HEK293 (cell line): ENCODE data around the gene DDI1.

Source experiments
- CTCF ChIA-PET: fragments of 350-600 bp; formaldehyde crosslinking; extraction: SDS; loops from one replicate; lab custom pipeline; 2021; ENCODE audit warnings: antibody characterized with exemption; lab: Yijun Ruan, JAX
- POLR2A ChIA-PET: fragments of 300-600 bp; formaldehyde crosslinking; extraction: SDS; loops from one replicate; lab custom pipeline; 2020; ENCODE audit warnings: antibody characterized with exemption, inconsistent platforms; lab: Yijun Ruan, JAX
- H3K27ac ChIP-seq: fragments of 200-500 bp; sonication (Bioruptor generic); 2 replicates; pipeline ENCODE4 v1.5.1; 2014; ENCODE audit warnings: low read depth, low read length, control low read depth, inconsistent platforms; ENCODE audit errors: extremely low read depth
- H3K36me3 ChIP-seq, 2 experiments: fragments of 200-500 bp in 1 of 2; sonication (Bioruptor generic) in 1 of 2; 1 replicate in 1 of 2; 2 replicates in 1 of 2; pipeline ENCODE4 v1.5.1; 2014 to 2017; ENCODE audit warnings: inconsistent platforms in 2 of 2, low read length in 2 of 2; ENCODE audit not compliant: control insufficient read depth in 2 of 2, insufficient read depth in 1 of 2
- H3K4me1 ChIP-seq: fragments of 200-500 bp; sonication (Bioruptor generic); 2 replicates; pipeline ENCODE4 v1.5.1; 2014; ENCODE audit warnings: mild to moderate bottlenecking, low read length, inconsistent platforms; ENCODE audit not compliant: control insufficient read depth, insufficient read depth
- H3K4me3 ChIP-seq: 2 replicates; pipeline ENCODE4 v1.5.1; 2011; ENCODE audit warnings: low read depth, mild to moderate bottlenecking, control low read depth, low read length, moderate library complexity
- H3K9me3 ChIP-seq: fragments of 200-500 bp; sonication (Bioruptor generic); 2 replicates; pipeline ENCODE4 v1.5.1; 2014; ENCODE audit warnings: low read depth, low read length, inconsistent platforms; ENCODE audit not compliant: control insufficient read depth, insufficient read depth
- AEBP2 ChIP-seq: fragments of 450-650 bp; formaldehyde crosslinking; IDR thresholded peaks from 2 replicates; pipeline ENCODE4 v1.5.1; 2016; ENCODE audit warnings: missing biosample characterization, missing genetic modification characterization, borderline replicate concordance
- BCL11A ChIP-seq: fragments of 450-650 bp; formaldehyde crosslinking; IDR thresholded peaks from 2 replicates; pipeline ENCODE4 v1.5.1; 2016; ENCODE audit warnings: low read depth, missing biosample characterization, missing genetic modification characterization
- HOXC10 ChIP-seq: sonication (generic); formaldehyde crosslinking; IDR thresholded peaks from 2 replicates; pipeline ENCODE4 v1.8.1; 2023; ENCODE audit warnings: mild to moderate bottlenecking, missing genetic modification reagents
- INSM2 ChIP-seq: fragments of 450-650 bp; formaldehyde crosslinking; IDR thresholded peaks from 2 replicates; pipeline ENCODE4 v1.5.1; 2016; ENCODE audit warnings: missing biosample characterization, missing genetic modification characterization
- KLF7 ChIP-seq: fragments of 450-650 bp; formaldehyde crosslinking; IDR thresholded peaks from 2 replicates; pipeline ENCODE4 v1.5.1; 2016; ENCODE audit warnings: missing biosample characterization, missing genetic modification characterization, borderline replicate concordance
- PRDM6 ChIP-seq: fragments of 450-650 bp; formaldehyde crosslinking; IDR thresholded peaks from 2 replicates; pipeline ENCODE4 v1.5.1; 2017; ENCODE audit warnings: missing biosample characterization, missing genetic modification characterization
- ZBTB10 ChIP-seq: fragments of 450-650 bp; formaldehyde crosslinking; IDR thresholded peaks from 2 replicates; pipeline ENCODE4 v1.5.1; 2016; ENCODE audit warnings: missing biosample characterization, missing genetic modification characterization
- ZBTB49 ChIP-seq: fragments of 450-650 bp; formaldehyde crosslinking; IDR thresholded peaks from 2 replicates; pipeline ENCODE4 v1.5.1; 2016; ENCODE audit warnings: missing biosample characterization, missing genetic modification characterization, low read depth
- ZFHX2 ChIP-seq: fragments of 450-650 bp; formaldehyde crosslinking; conservative IDR thresholded peaks from 2 replicates; pipeline ENCODE4 v1.5.1; 2016; ENCODE audit warnings: missing biosample characterization, missing genetic modification characterization
- ZNF175 ChIP-seq: fragments of 450-650 bp; formaldehyde crosslinking; IDR thresholded peaks from 2 replicates; pipeline ENCODE4 v1.5.1; 2016; ENCODE audit warnings: missing biosample characterization, missing genetic modification characterization
- ZNF184 ChIP-seq: fragments of 450-650 bp; IDR thresholded peaks from 2 replicates; pipeline ENCODE4 v1.5.1; 2018; ENCODE audit warnings: missing biosample characterization, mild to moderate bottlenecking, missing genetic modification characterization
- ZNF211 ChIP-seq: fragments of 450-650 bp; formaldehyde crosslinking; IDR thresholded peaks from 2 replicates; pipeline ENCODE4 v1.5.1; 2016; ENCODE audit warnings: low read depth, missing biosample characterization, missing genetic modification characterization
- ZNF214 ChIP-seq: fragments of 450-650 bp; formaldehyde crosslinking; IDR thresholded peaks from 2 replicates; pipeline ENCODE4 v1.5.1; 2017; ENCODE audit warnings: missing biosample characterization, mild to moderate bottlenecking, missing genetic modification characterization, borderline replicate concordance
- ZNF24 ChIP-seq: fragments of 450-650 bp; formaldehyde crosslinking; IDR thresholded peaks from 2 replicates; pipeline ENCODE4 v1.5.1; 2016; ENCODE audit warnings: missing biosample characterization, missing genetic modification characterization
- ZNF26 ChIP-seq: fragments of 450-650 bp; formaldehyde crosslinking; IDR thresholded peaks from 2 replicates; pipeline ENCODE4 v1.5.1; 2016; ENCODE audit warnings: missing biosample characterization, missing genetic modification characterization
- ZNF311 ChIP-seq: fragments of 450-650 bp; formaldehyde crosslinking; IDR thresholded peaks from 2 replicates; pipeline ENCODE4 v1.5.1; 2017; ENCODE audit warnings: missing biosample characterization, missing genetic modification characterization, borderline replicate concordance
- ZNF324 ChIP-seq: fragments of 450-650 bp; formaldehyde crosslinking; IDR thresholded peaks from 2 replicates; pipeline ENCODE4 v1.5.1; 2016; ENCODE audit warnings: missing biosample characterization, missing genetic modification characterization
- ZNF426 ChIP-seq: fragments of 450-650 bp; formaldehyde crosslinking; IDR thresholded peaks from 2 replicates; pipeline ENCODE4 v1.5.1; 2017; ENCODE audit warnings: missing biosample characterization, missing genetic modification characterization, mild to moderate bottlenecking, inconsistent platforms, moderate library complexity
- ZNF433 ChIP-seq: fragments of 450-650 bp; formaldehyde crosslinking; IDR thresholded peaks from 2 replicates; pipeline ENCODE4 v1.5.1; 2016; ENCODE audit warnings: missing biosample characterization, missing genetic modification characterization, low read depth
- ZNF48 ChIP-seq: fragments of 450-650 bp; formaldehyde crosslinking; IDR thresholded peaks from 2 replicates; pipeline ENCODE4 v1.5.1; 2016; ENCODE audit warnings: missing biosample characterization, missing genetic modification characterization
- ZNF560 ChIP-seq: fragments of 450-650 bp; formaldehyde crosslinking; IDR thresholded peaks from 2 replicates; pipeline ENCODE4 v1.5.1; 2017; ENCODE audit warnings: missing biosample characterization, missing genetic modification characterization, borderline replicate concordance
- ZNF571 ChIP-seq: fragments of 450-650 bp; formaldehyde crosslinking; IDR thresholded peaks from 2 replicates; pipeline ENCODE4 v1.5.0; 2017; ENCODE audit warnings: missing biosample characterization, missing genetic modification characterization
- ZNF623 ChIP-seq: fragments of 450-650 bp; formaldehyde crosslinking; IDR thresholded peaks from 2 replicates; pipeline ENCODE4 v1.5.1; 2016; ENCODE audit warnings: missing biosample characterization, missing genetic modification characterization
- ZNF747 ChIP-seq: fragments of 450-650 bp; formaldehyde crosslinking; IDR thresholded peaks from 2 replicates; pipeline ENCODE4 v1.5.1; 2016; ENCODE audit warnings: missing biosample characterization, missing genetic modification characterization
- ZNF843 ChIP-seq: fragments of 450-650 bp; formaldehyde crosslinking; IDR thresholded peaks from 2 replicates; pipeline ENCODE4 v1.5.1; 2016; ENCODE audit warnings: missing biosample characterization, missing genetic modification characterization

The DDI1 gene

GRCh38 chr11:104076455-104076854, 40.0 kb downstream of the DDI1 start:
- TF ChIP-seq ZNF623 (tag by site-specific recombination), result no peak
- no peak for TF ChIP-seq ZNF184 (tag by site-specific recombination)
- TF ChIP-seq ZNF433 (tag by site-specific recombination), result no peak
- no peak for TF ChIP-seq ZNF426 (tag by site-specific recombination)
- no peak for TF ChIP-seq ZFHX2 (tag by site-specific recombination)
- TF ChIP-seq BCL11A (tag by site-specific recombination), result no peak
- TF ChIP-seq ZNF175, result no peak
- TF ChIP-seq ZNF311 (tag by site-specific recombination), result no peak
- no peak for TF ChIP-seq KLF7
- no peak for TF ChIP-seq ZNF324
- no peak for TF ChIP-seq AEBP2
- TF ChIP-seq ZNF747 (tag by site-specific recombination), result no peak
- no peak for TF ChIP-seq HOXC10 (CRISPR knock-in tag)
- no peak for TF ChIP-seq PRDM6 (tag by site-specific recombination)
- no peak for TF ChIP-seq ZBTB10 (tag by site-specific recombination)
- no peak for TF ChIP-seq ZNF214 (tag by site-specific recombination)
- TF ChIP-seq ZNF571 (tag by site-specific recombination), result no peak
- Histone ChIP-seq H3K4me3 (no peak overlapping the region), H3K4me1 (no peaks in the 10 kb centered on the region), H3K36me3 (no peaks in the 10 kb centered on the region), H3K27ac (no peak overlapping the region), H3K9me3 (no peaks in the 10 kb centered on the region)
- ChIA-PET POLR2A (no interaction called here), CTCF (no interaction called here)

- CTCF ChIA-PET, result no interaction called here
- Histone ChIP-seq H3K27ac (no peak overlapping the region), H3K9me3 (no peaks in the 10 kb centered on the region), H3K4me3 (no peak overlapping the region), H3K4me1 (no peaks in the 10 kb centered on the region), H3K36me3 (no peaks in the 10 kb centered on the region)
- TF ChIP-seq ZNF211 (tag by site-specific recombination) (no peak), ZNF24 (tag by site-specific recombination) (no peak), INSM2 (tag by site-specific recombination) (no peak), ZNF843 (tag by site-specific recombination) (no peak), ZNF560 (tag by site-specific recombination) (no peak), ZNF48 (tag by site-specific recombination) (no peak), ZNF214 (tag by site-specific recombination) (no peak), ZBTB49 (tag by site-specific recombination) (no peak), ZNF26 (no peak), ZNF311 (tag by site-specific recombination) (no peak)
- POLR2A ChIA-PET, result no interaction called here
Measured at GRCh38 chr11:104078245-104078644, 41.8 kb downstream of the DDI1 start.
